HG03025 (cell line): Measurements from ENCODE around the gene CCDC196.

ENCODE experiments used
- ATAC-seq: cut with Tn5 transposase; IDR thresholded peaks from one replicate; pipeline ENCODE4 v1.9.1; 2021; ENCODE audit warnings: mild to moderate bottlenecking, moderate library complexity; ENCODE audit not compliant: unreplicated experiment, low FRiP score

Gene CCDC196, protein sequence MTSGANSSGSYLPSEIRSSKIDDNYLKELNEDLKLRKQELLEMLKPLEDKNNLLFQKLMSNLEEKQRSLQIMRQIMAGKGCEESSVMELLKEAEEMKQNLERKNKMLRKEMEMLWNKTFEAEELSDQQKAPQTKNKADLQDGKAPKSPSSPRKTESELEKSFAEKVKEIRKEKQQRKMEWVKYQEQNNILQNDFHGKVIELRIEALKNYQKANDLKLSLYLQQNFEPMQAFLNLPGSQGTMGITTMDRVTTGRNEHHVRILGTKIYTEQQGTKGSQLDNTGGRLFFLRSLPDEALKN

DNA sequence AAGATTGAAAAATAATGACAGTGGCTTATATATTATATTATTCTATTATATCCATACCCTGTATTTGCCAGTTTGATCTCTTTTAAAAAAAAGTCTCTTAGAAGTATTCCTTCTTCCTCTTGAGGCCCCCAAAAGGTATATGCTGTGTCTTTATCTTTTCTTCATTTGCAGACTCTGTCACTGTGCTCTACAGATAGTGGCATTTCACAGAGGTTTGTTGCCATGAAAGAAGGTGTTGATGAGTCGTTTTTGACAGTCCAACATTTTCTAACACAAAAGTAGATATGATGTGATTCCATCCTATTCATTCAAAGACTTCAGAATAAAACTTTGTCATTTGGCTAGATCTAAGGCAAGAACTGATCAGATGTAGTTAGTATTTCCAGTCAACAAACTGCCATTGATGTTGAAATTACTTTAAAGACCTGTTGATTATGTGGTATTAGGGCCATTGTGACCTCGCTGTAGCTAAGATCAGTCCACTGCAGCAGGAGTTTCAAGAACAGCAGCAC lies at the start of gene CCDC196:
CCDC196 (plus strand) TSS at position 462 of the 512 bp plus-strand sequence. CDS start 132 bp downstream, outside the sequence.
- ATAC-seq = no peak

DNA sequence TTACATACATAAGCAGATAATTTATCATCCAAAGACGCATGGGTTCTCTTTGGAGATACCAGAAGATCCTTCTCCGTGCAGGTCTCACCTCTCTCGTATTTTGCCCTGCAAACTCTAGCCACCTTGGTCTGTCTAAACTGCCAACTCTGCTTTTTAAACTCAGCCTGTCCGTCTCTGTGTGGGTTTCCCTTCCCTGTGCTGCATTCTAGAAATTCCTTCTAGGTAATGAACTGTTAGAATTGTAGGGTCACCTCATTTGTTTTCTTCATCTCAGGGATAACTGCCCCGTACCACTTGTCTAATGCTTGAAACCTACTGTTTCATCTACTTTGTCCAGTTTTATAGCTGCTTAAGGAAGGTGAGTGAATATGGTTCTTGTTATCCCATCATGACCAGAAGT lies 45.4 kb upstream of the CCDC196 start:
- ATAC-seq = no peak

DNA sequence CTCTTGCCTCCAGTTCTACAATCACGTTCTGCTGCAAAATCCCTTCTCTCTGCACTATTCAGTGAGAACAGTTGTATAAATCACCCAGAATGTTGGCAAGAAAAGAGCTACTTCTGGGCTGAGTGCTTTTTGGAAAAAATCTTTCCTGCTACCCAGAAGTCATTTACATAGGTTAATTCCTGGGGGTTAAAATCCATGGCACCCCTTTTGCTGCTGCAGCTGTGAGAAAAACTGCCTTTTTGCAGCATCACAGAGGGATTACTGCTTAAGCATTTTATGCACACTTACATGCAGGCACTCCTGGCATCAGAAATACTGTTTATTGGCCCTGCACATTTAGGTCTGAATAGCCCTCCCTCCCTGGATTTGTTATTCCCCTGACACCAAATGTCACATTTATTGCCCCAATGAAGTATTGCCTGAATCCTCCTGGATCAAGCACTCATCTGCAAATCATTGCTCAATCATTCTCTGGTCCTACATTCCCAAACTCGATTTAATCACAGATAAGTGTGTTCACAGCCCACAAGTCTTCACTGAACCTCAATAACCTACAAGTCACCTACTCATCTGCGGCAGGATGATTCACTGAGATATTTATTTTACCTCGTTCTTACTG lies 43.1 kb upstream of the CCDC196 start:
- ATAC-seq = no peak

DNA sequence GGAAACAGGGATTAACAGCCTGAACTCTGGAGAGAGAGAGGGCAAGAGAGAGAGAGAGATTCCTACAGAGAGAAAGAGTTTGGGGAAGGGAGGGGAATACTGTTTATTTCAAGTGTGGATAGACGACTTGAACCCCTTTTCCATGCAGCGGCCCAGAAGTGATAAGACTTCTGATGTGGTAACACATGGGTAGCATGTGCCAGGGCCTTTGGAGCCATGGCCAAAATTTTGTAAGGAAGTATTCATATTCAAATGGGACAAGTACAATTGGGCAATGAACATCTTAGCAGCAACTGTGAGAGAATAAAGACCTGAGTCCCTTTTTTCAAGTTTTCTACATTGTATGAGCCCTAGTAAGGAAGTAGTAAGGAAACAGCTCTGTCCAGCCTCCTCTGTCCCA lies 42.4 kb upstream of the CCDC196 start:
- no peak for ATAC-seq

DNA sequence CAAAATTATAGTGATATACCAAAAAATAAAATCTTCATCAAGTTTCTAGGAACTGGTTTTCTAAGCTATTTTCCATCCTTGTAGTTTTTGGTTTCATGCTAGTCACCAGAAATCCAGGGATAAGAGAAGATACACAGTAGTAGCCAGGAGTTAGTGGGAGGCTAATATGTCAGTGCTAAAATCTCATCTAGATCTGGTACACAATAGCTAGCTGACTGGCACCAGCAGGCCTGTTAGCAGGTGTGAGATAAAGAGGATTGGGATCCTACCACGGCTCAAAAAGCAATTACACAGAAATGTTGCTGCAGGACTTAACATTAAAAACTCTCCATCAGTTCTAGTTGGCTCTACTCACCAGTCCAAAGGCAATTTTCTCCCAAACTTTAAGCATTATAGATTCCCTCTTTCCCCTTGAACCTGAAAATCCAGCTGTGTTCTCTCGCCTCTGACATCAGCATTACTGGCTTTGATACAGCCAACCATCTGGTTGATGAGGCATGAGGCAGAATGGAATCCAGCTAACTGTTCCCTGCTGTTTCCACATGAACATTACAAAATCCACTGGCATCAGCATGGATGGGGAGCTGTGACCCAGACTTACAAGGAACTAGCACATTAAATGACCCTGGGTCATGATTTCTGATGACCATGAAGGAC lies 41.8 kb upstream of the CCDC196 start:
- no peak for ATAC-seq

DNA sequence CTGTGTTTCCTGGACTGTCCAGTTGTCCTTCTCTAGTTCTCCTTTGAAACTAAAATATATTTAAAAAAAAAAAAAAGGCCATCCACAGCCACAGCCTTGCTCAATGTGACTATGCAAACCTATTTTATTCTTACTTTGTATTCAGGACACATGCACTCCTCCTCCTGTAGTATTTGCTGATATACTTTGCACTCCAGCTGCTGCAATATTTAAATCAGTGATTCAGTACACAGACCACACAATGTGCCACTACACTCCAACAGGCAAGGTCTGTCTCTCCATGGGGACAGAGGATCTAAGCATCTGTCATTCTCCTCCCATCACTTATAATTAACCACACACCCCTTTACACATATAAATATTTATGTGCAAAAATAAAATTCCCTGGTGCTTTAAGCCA lies 40.2 kb upstream of the CCDC196 start:
- ATAC-seq = no peak

DNA sequence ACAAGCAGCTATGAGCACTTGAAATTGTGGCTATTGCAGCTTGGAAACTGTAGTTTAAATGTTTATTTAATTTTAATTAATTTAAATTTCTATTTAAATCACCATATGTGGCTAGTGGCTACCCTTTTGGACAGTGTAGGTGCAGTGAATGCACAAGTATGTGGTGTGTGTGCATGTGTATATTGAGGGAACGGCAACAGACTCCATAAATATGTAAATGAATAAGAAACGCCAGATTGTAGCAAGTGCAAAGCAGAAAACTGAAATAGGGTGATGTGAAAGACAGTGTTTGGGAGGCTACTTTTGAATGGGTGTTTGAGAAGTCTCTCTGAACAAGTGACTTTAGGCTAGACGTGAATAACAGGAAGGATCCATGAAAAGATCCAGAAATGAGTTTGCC lies 32.7 kb upstream of the CCDC196 start:
- no peak for ATAC-seq

DNA sequence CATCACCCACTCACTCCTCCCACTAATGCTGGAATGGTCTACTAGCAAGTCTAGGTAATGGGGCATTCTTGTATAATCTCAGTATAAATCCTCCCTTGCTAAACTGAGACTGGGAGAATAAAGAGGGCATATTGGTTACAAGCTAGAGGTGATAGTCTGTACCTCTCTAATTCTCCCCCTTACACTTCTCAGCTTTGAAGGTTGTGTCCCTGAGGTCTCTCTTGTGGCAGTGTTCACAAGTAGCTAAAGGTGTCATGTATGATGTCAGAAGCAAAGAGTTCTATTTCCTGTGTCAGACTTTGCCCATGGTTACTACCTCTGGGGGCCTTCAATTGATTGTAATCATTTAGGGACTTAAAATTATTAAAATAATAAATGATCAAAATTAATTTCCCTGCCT lies 26.6 kb upstream of the CCDC196 start:
- ATAC-seq = no peak

DNA sequence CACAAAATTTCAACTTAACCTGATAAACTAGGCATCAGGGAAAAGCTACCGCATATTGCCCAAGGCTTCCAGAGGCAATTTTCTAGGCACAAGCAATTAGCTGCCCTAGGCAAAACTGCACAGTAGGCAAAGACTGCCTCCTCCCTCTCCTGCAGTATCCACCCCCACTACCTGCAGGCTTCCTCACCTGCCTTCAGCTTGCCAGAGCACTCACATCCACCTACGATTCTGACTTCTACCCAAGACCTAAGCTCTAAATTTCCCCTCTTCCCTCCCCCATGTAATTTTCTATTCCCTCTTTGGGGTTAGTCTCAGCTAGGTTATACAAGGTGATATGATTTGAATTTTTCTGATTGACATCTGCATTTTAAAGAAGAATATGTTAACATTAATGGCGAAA lies 21.9 kb upstream of the CCDC196 start:
- no peak for ATAC-seq

DNA sequence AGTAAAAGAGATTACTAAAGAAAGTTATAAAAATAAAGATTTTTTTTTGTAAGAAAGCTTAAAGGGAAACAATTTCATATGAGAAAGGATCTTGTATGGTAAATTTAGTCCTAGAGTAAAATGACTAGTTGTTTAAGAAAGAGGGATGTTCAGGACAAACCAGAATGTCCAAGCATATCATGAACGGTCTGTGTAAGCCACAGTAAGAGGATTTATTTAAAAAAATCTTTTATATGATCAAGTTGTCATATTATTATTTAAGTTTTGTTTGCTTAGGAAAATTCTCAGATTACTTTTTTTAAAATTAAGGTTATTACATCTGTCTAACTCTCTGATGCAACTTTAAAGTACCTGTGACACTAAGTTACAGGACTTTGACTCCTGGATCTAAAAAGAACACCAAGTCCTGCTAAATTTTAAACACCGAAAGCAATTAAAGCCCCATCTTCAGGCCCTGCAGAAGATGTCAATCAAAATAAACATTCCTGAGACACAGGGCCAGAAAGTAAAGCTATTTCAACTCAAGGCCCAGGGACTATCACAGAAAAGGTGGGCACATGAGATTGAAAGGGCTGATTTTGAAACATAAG lies 17.3 kb upstream of the CCDC196 start:
- ATAC-seq = no peak

DNA sequence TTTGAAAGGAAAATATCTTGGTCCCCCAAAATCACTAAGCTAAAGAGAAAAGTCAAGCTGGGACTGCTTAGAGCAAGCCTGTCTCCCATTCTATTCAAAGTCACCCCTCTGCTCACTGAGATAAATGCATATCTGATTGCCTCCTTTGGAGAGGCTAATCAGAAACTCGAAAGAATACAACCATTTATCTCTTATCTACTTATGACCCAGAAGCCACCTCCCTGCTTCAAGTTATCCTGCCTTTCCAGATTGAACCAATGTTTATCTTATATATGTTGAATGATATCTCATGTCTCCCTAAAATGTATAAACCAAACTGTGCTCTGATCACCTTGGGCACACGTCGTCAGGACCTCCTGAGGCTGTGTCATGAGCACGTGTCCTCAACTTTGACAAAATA lies 14.6 kb upstream of the CCDC196 start:
- no peak for ATAC-seq

DNA sequence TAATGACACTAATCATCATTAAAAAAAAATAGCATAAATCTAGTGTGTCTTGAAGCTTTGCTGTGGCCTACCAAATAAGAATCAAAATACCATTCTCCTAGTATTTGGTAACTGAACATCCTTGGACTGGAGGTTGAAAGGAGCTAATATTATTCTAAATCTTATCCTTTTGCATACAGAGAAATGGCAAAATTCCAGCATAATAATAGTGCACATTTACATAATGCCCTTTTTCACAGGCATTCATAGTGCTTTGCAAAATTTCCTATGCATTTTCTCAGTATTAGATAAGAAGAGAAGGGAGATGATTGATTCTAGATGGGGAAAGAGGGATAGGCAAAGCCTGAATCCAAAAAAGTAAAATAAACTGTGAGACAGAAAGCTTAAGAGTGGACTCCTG lies 13.9 kb upstream of the CCDC196 start:
- no peak for ATAC-seq

DNA sequence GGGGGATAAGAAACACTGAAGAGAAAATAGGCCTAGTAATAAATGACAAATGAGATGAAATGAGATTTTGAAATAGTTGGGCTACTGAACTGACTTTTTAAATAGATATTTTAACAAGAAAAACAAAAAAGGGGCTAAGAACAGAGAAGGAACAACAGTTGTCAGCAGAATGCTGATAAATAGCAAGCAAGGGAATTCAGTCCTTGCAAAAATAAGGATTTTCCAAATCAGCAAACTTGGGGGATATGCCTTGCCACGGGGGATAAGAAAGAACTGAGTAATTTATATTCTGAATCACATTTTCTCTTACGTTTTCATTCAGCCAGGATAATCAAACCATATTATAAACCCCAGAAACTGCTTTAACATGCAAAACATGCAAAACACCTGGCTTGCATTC lies 12.9 kb upstream of the CCDC196 start:
- ATAC-seq = no peak

DNA sequence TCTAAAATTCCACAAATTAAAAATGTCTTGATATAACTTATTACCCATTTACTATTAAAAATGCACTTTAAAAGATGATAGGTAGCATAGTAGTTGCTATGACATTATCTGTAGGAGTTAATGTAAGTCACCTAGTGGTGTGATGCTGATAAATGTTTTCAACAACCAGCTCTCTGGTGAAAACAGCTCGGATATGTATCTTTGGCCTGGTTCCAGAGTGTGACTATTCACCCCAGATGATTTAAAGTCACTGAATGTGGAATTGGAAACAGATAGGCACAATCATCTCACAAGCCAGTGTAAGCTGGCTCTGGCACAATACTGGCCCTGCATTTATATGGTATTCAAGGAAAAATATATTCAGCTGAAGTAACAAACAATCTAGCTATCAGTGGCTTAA lies 9.2 kb upstream of the CCDC196 start:
- no peak for ATAC-seq

DNA sequence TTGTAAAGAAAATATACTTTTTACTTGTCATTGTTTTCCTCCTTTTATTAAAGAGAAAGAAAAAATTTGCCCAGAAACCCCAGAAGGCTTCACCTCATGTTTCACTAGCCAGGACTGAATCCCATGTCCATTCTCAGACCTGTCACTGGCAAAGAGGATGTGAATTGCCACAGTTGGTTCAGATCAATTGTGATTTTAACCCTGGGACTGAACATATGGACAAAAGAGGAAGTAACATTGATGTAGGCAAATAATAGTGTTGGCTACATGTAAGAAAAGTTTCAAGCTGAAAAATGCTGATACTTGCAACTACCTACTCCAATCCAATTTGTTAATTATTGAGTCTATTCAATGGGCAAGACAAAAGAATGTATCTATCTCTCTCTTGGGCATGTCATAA lies 8.6 kb upstream of the CCDC196 start:
- no peak for ATAC-seq

DNA sequence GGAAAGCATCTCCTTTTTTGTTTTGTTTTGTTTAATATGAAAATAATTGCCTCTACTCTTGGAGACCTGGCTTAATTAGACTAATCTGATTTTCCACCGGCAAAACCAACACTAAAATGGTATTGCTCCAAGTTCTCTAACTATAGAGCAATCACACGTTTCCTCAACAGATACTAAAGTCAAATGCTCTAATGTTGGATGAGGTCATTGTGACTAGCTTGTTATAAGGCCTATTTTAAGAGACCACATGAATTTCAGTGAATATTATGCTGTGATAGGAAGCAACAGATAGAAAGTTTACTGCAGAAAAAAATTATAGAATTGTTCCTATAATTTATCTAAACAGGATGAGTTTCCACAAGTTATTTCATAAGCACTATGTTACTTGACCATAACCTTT lies 3.3 kb upstream of the CCDC196 start:
- no peak for ATAC-seq

DNA sequence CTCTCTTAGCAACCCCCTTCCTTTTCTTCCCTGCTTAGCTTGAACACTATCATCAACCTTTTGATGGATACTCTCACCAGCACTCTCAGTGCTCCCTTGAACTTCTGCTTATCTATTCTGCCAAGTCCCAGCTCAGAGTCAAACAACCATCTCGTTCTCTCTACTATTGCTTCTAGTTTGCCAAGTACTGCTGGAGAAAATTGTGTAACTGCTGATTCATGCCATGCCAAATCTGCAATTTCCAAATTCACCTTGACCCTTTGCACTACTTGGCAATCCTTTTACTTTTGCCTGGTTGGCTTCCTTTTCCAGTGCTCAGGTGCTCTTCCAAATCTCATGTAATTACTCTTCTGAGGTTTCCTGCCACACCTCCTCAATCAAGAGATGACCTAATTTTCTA lies 2.8 kb upstream of the CCDC196 start:
- ATAC-seq = no peak

DNA sequence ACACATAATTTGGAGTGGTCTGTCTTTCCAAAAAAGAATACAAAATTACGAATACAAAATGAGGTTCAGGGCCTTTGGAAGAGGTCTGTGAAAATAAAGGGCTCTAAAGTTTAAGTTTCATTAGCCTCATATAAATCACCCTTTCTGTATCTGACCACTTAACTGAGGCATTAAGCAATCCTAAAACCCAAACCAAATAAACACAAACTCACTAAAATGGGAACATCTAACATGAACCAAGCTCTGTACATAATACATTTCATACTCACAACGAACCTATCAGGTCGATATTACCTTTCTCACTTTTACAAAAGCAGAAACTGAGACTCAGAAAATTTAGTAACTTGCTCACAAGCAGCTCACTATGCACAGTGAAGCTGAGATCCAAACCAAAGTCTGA lies 1.1 kb upstream of the CCDC196 start:
- no peak for ATAC-seq

DNA sequence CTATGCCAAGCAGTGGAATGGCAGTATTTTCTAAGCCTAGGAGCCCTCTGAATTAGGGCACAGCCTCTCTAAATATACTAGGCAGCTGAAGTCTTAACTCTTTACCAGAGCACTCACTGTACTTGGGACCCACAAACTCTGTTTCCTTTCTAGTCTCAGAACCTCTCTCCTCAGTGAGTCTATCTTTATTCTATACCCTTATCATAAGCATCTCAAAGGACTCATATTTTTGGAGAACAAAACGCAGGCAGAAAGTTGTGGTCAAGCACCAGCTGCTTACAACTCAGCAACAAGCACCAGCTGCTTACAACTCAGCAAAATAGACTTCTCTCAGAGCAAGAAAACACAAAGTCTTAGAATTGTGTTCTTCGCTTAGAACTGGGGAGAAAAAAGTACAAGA lies 993 bp downstream of the CCDC196 start:
- ATAC-seq = no peak

DNA sequence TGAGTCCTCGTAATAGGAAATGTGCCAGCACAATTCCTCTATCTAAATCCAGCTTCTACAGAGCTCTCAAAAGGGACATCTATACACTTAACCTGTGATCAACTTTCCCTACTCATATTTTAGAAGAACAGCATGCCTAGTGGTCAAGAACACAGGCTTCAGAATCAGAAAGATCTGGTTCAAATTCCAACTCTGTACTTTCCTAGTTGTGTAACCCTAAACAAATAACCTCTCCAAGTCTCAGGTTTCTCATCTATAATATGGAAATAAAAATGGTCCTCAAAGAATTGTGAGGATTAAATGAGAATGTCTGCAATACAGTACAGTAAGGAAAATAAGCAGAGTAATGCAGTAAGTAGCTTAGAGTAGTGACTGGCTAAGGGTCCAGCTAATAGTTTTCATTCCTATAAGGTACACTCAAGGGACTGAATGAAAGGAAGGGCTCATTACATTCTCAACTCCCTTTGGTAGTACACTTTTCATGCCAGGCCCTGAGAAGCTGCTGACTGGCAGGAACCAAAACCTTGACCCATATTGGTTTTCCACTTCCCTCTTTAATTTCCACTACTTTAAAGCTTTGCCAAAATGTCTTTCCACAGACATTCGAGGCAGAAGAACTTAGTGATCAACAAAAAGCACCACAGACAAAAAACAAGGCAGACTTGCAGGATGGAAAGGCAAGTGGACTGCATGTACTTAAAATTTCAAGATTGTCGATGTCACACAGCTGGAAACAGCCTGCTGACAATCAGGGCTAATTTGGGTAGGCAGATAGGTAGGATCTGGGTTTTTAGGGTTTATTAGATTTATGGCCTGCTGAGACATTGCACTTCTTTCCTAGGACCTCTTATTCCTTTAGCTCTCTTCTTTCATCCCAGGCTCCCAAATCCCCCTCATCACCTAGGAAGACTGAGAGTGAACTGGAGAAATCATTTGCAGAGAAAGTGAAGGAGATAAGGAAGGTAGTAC lies 4.3 kb downstream of the CCDC196 start:
- no peak for ATAC-seq
